GM12878 (cell line): ENCODE measurements around the gene ITGA7.

Source experiments
- ATF3 ChIP-seq: IDR thresholded peaks from 2 replicates; pipeline ENCODE4 v1.6.1; 2011; ENCODE audit warnings: low read depth, mild to moderate bottlenecking, low read length, moderate library complexity, borderline replicate concordance; ENCODE audit errors: extremely low read depth
- BACH1 ChIP-seq: fragments of 450-650 bp; IDR thresholded peaks from 2 replicates; pipeline ENCODE4 v1.6.1; 2017; ENCODE audit warnings: mild to moderate bottlenecking, borderline replicate concordance
- CTCF ChIP-seq, 3 experiments: IDR thresholded peaks in 2 of 3; conservative IDR thresholded peaks in 1 of 3; 2 replicates each; pipeline ENCODE4 v1.5.1; 2011; ENCODE audit warnings: low read depth in 3 of 3, low read length in 3 of 3, mild to moderate bottlenecking in 3 of 3, control low read depth in 2 of 3, moderate library complexity in 2 of 3, inconsistent platforms in 1 of 3, mixed read lengths in 1 of 3; ENCODE audit not compliant: control insufficient read depth in 2 of 3, insufficient read depth in 1 of 3; ENCODE audit errors: extremely low read depth in 1 of 3
- EZH2 ChIP-seq: IDR thresholded peaks from 2 replicates; pipeline ENCODE4 v1.6.1; 2012; ENCODE audit warnings: low read depth, mild to moderate bottlenecking, control low read depth, inconsistent platforms, low read length, borderline replicate concordance; ENCODE audit not compliant: control insufficient read depth
- GABPA ChIP-seq: IDR thresholded peaks from 2 replicates; pipeline ENCODE4 v1.6.1; 2014; ENCODE audit warnings: antibody characterized with exemption, low read depth, mild to moderate bottlenecking, inconsistent platforms
- KAT2A ChIP-seq: conservative IDR thresholded peaks from 2 replicates; pipeline ENCODE4 v1.6.1; 2011; ENCODE audit warnings: low read depth, low read length; ENCODE audit not compliant: control insufficient read depth
- MEF2A ChIP-seq: IDR thresholded peaks from 2 replicates; pipeline ENCODE4 v1.6.1; 2011; ENCODE audit warnings: low read depth, mild to moderate bottlenecking, low read length, moderate library complexity; ENCODE audit not compliant: insufficient read depth
- MTA3 ChIP-seq: IDR thresholded peaks from 2 replicates; pipeline ENCODE4 v1.6.1; 2012; ENCODE audit warnings: low read length, inconsistent platforms, borderline replicate concordance
- POLR2AphosphoS5 ChIP-seq: IDR thresholded peaks from 2 replicates; pipeline ENCODE4 v1.6.1; 2011; ENCODE audit warnings: mild to moderate bottlenecking, low read length, inconsistent platforms
- SMC3 ChIP-seq: IDR thresholded peaks from 2 replicates; pipeline ENCODE4 v1.6.1; 2011; ENCODE audit warnings: low read length, improper control_type of control experiment, borderline replicate concordance
- TF ChIP-seq, protein P1 (sequence below): IDR thresholded peaks from 2 replicates; pipeline ENCODE4 v1.6.1; 2012; ENCODE audit warnings: low read depth, low read length, improper control_type of control experiment
- TF ChIP-seq, protein P2 (sequence below): IDR thresholded peaks from 2 replicates; pipeline ENCODE4 v1.6.1; 2011; ENCODE audit warnings: borderline replicate concordance, low read depth, mild to moderate bottlenecking, moderate library complexity, mixed read lengths, low read length; ENCODE audit not compliant: insufficient read depth; ENCODE audit errors: extremely low read length

GRCh38 chr12:55721601-55722213 is 14.0 kb upstream of the ITGA7 start:
- TF ChIP-seq, protein P1, sequence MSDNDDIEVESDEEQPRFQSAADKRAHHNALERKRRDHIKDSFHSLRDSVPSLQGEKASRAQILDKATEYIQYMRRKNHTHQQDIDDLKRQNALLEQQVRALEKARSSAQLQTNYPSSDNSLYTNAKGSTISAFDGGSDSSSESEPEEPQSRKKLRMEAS, result no peak
- no peak for TF ChIP-seq CTCF (IDR thresholded peaks at IDR 0.05 in 2 of 3, conservative IDR thresholded peaks at IDR 0.05 in 1 of 3; ENCODE audit: control insufficient read depth in 2 of 3, extremely low read depth in 1 of 3, insufficient read depth in 1 of 3, low read depth in 3 of 3, low read length in 3 of 3)
- TF ChIP-seq BACH1, result no peak
- TF ChIP-seq, protein P2, sequence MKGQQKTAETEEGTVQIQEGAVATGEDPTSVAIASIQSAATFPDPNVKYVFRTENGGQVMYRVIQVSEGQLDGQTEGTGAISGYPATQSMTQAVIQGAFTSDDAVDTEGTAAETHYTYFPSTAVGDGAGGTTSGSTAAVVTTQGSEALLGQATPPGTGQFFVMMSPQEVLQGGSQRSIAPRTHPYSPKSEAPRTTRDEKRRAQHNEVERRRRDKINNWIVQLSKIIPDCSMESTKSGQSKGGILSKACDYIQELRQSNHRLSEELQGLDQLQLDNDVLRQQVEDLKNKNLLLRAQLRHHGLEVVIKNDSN, result no peak
- TF ChIP-seq MTA3, result no peak
- TF ChIP-seq MEF2A, result no peak
- no peak for TF ChIP-seq SMC3
- no peak for TF ChIP-seq KAT2A
- no peak for TF ChIP-seq ATF3
- no peak for TF ChIP-seq EZH2
- TF ChIP-seq GABPA, result no peak
- no peak for TF ChIP-seq POLR2AphosphoS5
